Right lobe of liver (tissue), 6 donors: Measurements from ENCODE around the gene RAP1GDS1. TPM values are rescaled to one million over a fixed set of nuclear protein-coding genes. Genes with fewer than 3 reads are reported as not detected.
"Not testable (repeated sequence)": the region's sequence is repeated elsewhere in the genome, so short reads cannot be mapped to it uniquely, and the experiment has no call there.

ENCODE experiments used
- ATAC-seq, 4 donors: fragments of 200-7000 bp; cut with Tn5 transposase; one replicate each; pipeline ENCODE4 v1.9.1; 2020; ENCODE audit warnings: mild to moderate bottlenecking in 4 of 4, moderate library complexity in 4 of 4
- DNase-seq, 3 donors: peaks; one replicate each; pipeline ENCODE4 v3.0.0-alpha.2; 2020
- H3K27ac ChIP-seq, 3 donors: fragments of 200-600 bp; one replicate each; pipeline ENCODE4 v1.8.0; 2022
- H3K27me3 ChIP-seq, 2 donors: fragments of 200-600 bp; one replicate each; pipeline ENCODE4 v1.8.0; 2022
- H3K36me3 ChIP-seq, 4 donors: fragments of 200-600 bp; sonication (generic) in 1 of 4; one replicate each; pipeline versions ENCODE4 v1.5.1 to v1.8.0; 2017 to 2022; ENCODE audit warnings: control low read depth in 1 of 4
- H3K4me1 ChIP-seq, 4 donors: fragments of 200-600 bp; sonication (generic) in 1 of 4; one replicate each; pipeline versions ENCODE4 v1.5.1 to v1.8.0; 2017 to 2022; ENCODE audit warnings: control low read depth in 1 of 4
- H3K4me3 ChIP-seq, 3 donors: fragments of 200-600 bp; one replicate each; pipeline ENCODE4 v1.8.0; 2022
- H3K9me3 ChIP-seq, 4 donors: fragments of 200-600 bp; sonication (generic) in 1 of 4; one replicate each; pipeline versions ENCODE4 v1.5.1 to v1.8.0; 2017 to 2022; ENCODE audit warnings: control low read depth in 1 of 4
- CTCF ChIP-seq, 4 donors: fragments of 200-600 bp in 3 of 4; fragments of 450-650 bp in 1 of 4; IDR thresholded peaks; one replicate each; pipeline versions ENCODE4 v1.5.1 to v1.8.0; 2016 to 2022; ENCODE audit warnings: antibody characterized with exemption in 4 of 4, mild to moderate bottlenecking in 2 of 4
- POLR2A ChIP-seq: fragments of 450-650 bp; IDR thresholded peaks from one replicate; pipeline ENCODE4 v1.6.1; 2017; ENCODE audit warnings: antibody characterized with exemption, mild to moderate bottlenecking
- WGBS: methylation state at CpG from one replicate; pipeline ENCODE4 v1.1.6; 2018; ENCODE audit warnings: low coverage, low lambda C conversion rate; ENCODE audit not compliant: insufficient coverage; ENCODE audit errors: missing lambda C conversion rate; 5-methylcytosine and 5-hydroxymethylcytosine counted together
- intact Hi-C, 2 donors: fragments of 100-400 bp; cut with DNase I; formaldehyde crosslinking; loops; one replicate each; pipeline versions ENCODE4 v1.11.2 to v1.14.1; 2022
- total RNA-seq, 6 experiments: library from RNA; depleted of rRNA in 2 of 6; stranded (reverse); fragments of >200 nt in 2 of 6; fragmentation: NEBNext Ultra II Directional in 3 of 6; extraction: Animal tissue kit (Norgen Biotek cat#: 25700) in 3 of 6; gene quantifications; one replicate each; pipeline versions ENCODE4 v1.1.0 to v1.2.4, GENCODE V29; 2016 to 2023
- donor health status: DM: no; HTN: yes; CAD: no.
- donor health status: DM: no; HTN: no; CAD: no.
- donor health status: DM: no; HTN: no; CAD: no.
- donor health status: DM: no; HTN: yes; CAD: no.
- donor health status: DM: no; HTN: yes; CAD: no.

Gene RAP1GDS1
- total RNA-seq, 6 experiments from 2014 or later, result 17.4 to 29.8 (median 20.9) TPM

GRCh38 chr4:98446499-98447375 is 185.6 kb downstream of the RAP1GDS1 start:
- 58% methylated on average over 10 of the region's 10 CpGs for WGBS
- TF ChIP-seq CTCF (IDR thresholded peaks at IDR 0.05) (no peak), POLR2A (no peak)
- no peak overlapping the region for H3K27ac ChIP-seq
- peaks cover 0 to 8% (median 4%) of the 10 kb centered on the region in 4 donors for H3K36me3 ChIP-seq
- no peaks in the 10 kb centered on the region for H3K27me3 ChIP-seq
- no peak overlapping the region for H3K4me3 ChIP-seq
- DNase-seq (no peak), ATAC-seq (peak; percentile 48 to 70 (median 58))
- H3K4me1 ChIP-seq, result no peaks in the 10 kb centered on the region
- intact Hi-C loops, result no loop called here
- H3K9me3 ChIP-seq, result no peaks in the 10 kb centered on the region

- intact Hi-C loops, result no loop called here
- Histone ChIP-seq H3K4me1 (no peaks in the 10 kb centered on the region), H3K36me3 (no peaks in the 10 kb centered on the region), H3K4me3 (no peak overlapping the region), H3K27me3 (no peaks in the 10 kb centered on the region), H3K9me3 (no peaks in the 10 kb centered on the region), H3K27ac (no peak overlapping the region)
- DNase-seq (no peak), ATAC-seq (peak in 2 of 4 donors; percentile 9 to 19)
- 89% methylated on average over 5 of the region's 5 CpGs for WGBS
- no peak for TF ChIP-seq POLR2A
- TF ChIP-seq CTCF (IDR thresholded peaks at IDR 0.05), result no peak
Measured at GRCh38 chr4:98447648-98448047, 186.5 kb downstream of the RAP1GDS1 start.

DNA sequence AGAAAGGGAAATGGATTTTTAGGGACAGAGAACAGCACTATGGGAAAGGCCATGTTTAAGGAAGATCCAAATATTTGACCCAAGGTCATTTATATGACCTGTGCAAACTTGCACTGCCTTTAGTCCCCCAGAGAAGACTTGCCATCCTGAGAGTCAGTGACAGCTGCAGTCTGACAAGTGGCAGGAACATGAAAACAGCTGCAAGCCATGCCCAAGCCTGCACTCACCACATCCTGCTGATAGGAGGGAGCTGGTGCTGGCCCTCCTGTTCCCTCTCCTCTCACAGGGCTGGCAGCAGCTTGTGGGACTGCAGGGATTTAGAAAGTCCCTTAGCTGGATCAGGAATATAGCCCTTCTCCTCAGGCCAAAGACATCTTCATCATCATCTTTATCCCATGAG is 187.7 kb downstream of the RAP1GDS1 start:
- Histone ChIP-seq H3K36me3 (no peaks in the 10 kb centered on the region), H3K4me1 (no peaks in the 10 kb centered on the region), H3K4me3 (no peak overlapping the region), H3K27ac (no peak overlapping the region), H3K9me3 (no peaks in the 10 kb centered on the region), H3K27me3 (no peaks in the 10 kb centered on the region)
- DNase-seq, result no peak
- intact Hi-C loops, result no loop called here
- peak in 2 of 4 donors; percentile 21 to 44 for ATAC-seq
- TF ChIP-seq POLR2A, result no peak
- no peak for TF ChIP-seq CTCF (IDR thresholded peaks at IDR 0.05)

GRCh38 chr4:98452091-98452490 is 190.9 kb downstream of the RAP1GDS1 start:
- intact Hi-C loops, result no loop called here
- DNase-seq (no peak), ATAC-seq (no peak)
- TF ChIP-seq POLR2A, result no peak
- TF ChIP-seq CTCF (IDR thresholded peaks at IDR 0.05), result no peak
- no peaks in the 10 kb centered on the region for H3K4me1 ChIP-seq
- H3K27ac ChIP-seq, result no peak overlapping the region
- no peak overlapping the region for H3K4me3 ChIP-seq
- H3K9me3 ChIP-seq, result no peaks in the 10 kb centered on the region
- no peaks in the 10 kb centered on the region for H3K36me3 ChIP-seq
- 68% methylated on average over 2 of the region's 3 CpGs for WGBS
- H3K27me3 ChIP-seq, result no peaks in the 10 kb centered on the region

DNA sequence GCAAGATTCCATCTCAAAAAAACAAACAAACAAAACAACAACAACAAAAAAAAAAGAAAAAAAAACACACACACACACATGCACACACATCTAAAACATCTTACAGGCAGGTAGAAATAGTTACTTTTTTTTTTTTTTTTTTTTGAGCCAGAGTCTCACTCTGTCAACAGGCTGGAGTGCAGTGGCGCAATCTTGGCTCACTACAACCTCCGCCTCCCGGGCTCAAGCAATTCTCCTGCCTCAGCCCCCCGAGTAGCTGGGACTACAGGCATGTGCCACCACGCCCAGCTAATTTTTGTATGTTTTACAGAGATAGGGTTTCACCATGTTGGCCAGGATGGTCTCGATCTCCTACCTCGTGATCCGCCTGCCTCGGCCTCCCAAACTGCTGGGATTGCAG is 196.2 kb downstream of the RAP1GDS1 start:
- WGBS, result 92% methylated on average over 4 of the region's 9 CpGs
- H3K4me3 ChIP-seq, intact Hi-C loops, H3K27ac ChIP-seq, DNase-seq, H3K4me1 ChIP-seq, H3K9me3 ChIP-seq, ATAC-seq, H3K36me3 ChIP-seq, H3K27me3 ChIP-seq: not testable (repeated sequence)

GRCh38 chr4:98461121-98461865 is 200.1 kb downstream of the RAP1GDS1 start:
- H3K9me3 ChIP-seq, H3K4me1 ChIP-seq, H3K27me3 ChIP-seq, H3K36me3 ChIP-seq, DNase-seq, H3K4me3 ChIP-seq, intact Hi-C loops, H3K27ac ChIP-seq, ATAC-seq: not testable (repeated sequence)
- WGBS, result 53% methylated on average over 2 of the region's 2 CpGs
